Gastroesophageal sphincter (tissue), 4 donors: ENCODE results near the gene FASN. TPM values are rescaled to one million over a fixed set of nuclear protein-coding genes. Genes with fewer than 3 reads are reported as not detected.
A peak's percentile ranks its signal among the peaks of the same experiment; 100 is the strongest.

Experiments used
- ATAC-seq: fragments of 150-250 bp; one replicate; pipeline ENCODE4 v1.9.1; 2016; ENCODE audit warnings: mild to moderate bottlenecking, moderate library complexity
- H3K27ac ChIP-seq, 4 donors: fragments of 200-600 bp; sonication (generic) in 3 of 4; 1 replicate in 3 of 4; 2 replicates in 1 of 4; pipeline ENCODE4 v1.5.1; 2016 to 2019
- H3K27me3 ChIP-seq: fragments of 200-600 bp; sonication (generic); one replicate; pipeline ENCODE4 v1.5.1; 2019
- H3K36me3 ChIP-seq, 2 donors: fragments of 200-600 bp; sonication (generic); one replicate each; pipeline ENCODE4 v1.5.1; 2019; ENCODE audit warnings: control low read depth in 1 of 2
- H3K4me1 ChIP-seq, 3 donors: fragments of 200-600 bp; sonication (generic); 1 replicate in 2 of 3; 2 replicates in 1 of 3; pipeline ENCODE4 v1.5.1; 2016 to 2019; ENCODE audit warnings: control low read depth in 2 of 3
- H3K4me3 ChIP-seq, 2 donors: fragments of 200-600 bp; sonication (generic); one replicate each; pipeline ENCODE4 v1.5.1; 2019; ENCODE audit warnings: mild to moderate bottlenecking in 1 of 2, moderate library complexity in 1 of 2
- H3K9me3 ChIP-seq, 3 donors: fragments of 200-600 bp; sonication (generic); one replicate each; pipeline ENCODE4 v1.5.1; 2017 to 2019; ENCODE audit warnings: control low read depth in 2 of 3
- CTCF ChIP-seq, 4 experiments: fragments of 200-600 bp in 2 of 4; fragments of 450-650 bp in 2 of 4; sonication (generic) in 1 of 4; IDR thresholded peaks; one replicate each; pipeline ENCODE4 v1.5.1; 2017 to 2019; ENCODE audit warnings: antibody characterized with exemption in 4 of 4, mild to moderate bottlenecking in 2 of 4, moderate library complexity in 2 of 4
- EP300 ChIP-seq: sonication (generic); formaldehyde crosslinking; IDR thresholded peaks from one replicate; pipeline ENCODE4 v1.6.1; 2017; ENCODE audit warnings: antibody characterized with exemption, mild to moderate bottlenecking
- POLR2A ChIP-seq, 2 donors: fragments of 450-650 bp; IDR thresholded peaks; one replicate each; pipeline ENCODE4 v1.6.1; 2017; ENCODE audit warnings: antibody characterized with exemption in 2 of 2, mild to moderate bottlenecking in 2 of 2, moderate library complexity in 1 of 2
- POLR2AphosphoS5 ChIP-seq: sonication (generic); formaldehyde crosslinking; IDR thresholded peaks from one replicate; pipeline ENCODE4 v1.6.1; 2017; ENCODE audit warnings: antibody characterized with exemption
- WGBS, 2 donors: methylation state at CpG; one replicate each; pipeline ENCODE4 v1.1.5; 2018; ENCODE audit warnings: low coverage in 1 of 2; 5-methylcytosine and 5-hydroxymethylcytosine counted together
- total RNA-seq, 4 donors: library from RNA; depleted of rRNA; stranded (reverse); fragments of >200 nt; gene quantifications; one replicate each; pipeline ENCODE4 v1.1.0, GENCODE V29; 2016

FASN gene
- total RNA-seq, 4 donors from 2014 or later, result 22.6 to 52.8 (median 48.3) TPM

- Histone ChIP-seq H3K27me3 (peaks cover 8% of the 10 kb centered on the region), H3K9me3 (no peaks in the 10 kb centered on the region), H3K36me3 (peaks cover 0 to 18% of the 10 kb centered on the region in 2 donors), H3K4me1 (peaks cover 0 to 37% (median 14%) of the 10 kb centered on the region in 3 donors), H3K4me3 (peak overlapping the region in 1 of 2 donors; percentile 90), H3K27ac (peak overlapping the region in 3 of 4 donors; percentile 91 to 99 (median 97))
- 73% methylated on average over 3 of the region's 20 CpGs; no CpG with 5 or more reads in 1 of the 2 donors for WGBS, 2 donors
- no peak for ATAC-seq
- no peak for TF ChIP-seq POLR2AphosphoS5
- no peak for TF ChIP-seq POLR2A (IDR thresholded peaks at IDR 0.05)
- no peak for TF ChIP-seq EP300
- TF ChIP-seq CTCF (IDR thresholded peaks at IDR 0.05), result no peak
These were observed 61.9 kb downstream of the FASN start for GRCh38 chr17:82035956-82036633.

GRCh38 chr17:82035488-82035887 is 62.5 kb downstream of the FASN start:
- Histone ChIP-seq H3K27ac (no peak overlapping the region), H3K27me3 (peaks cover 8% of the 10 kb centered on the region), H3K4me3 (no peak overlapping the region), H3K4me1 (peaks cover 0 to 44% (median 18%) of the 10 kb centered on the region in 3 donors), H3K36me3 (peaks cover 0 to 18% of the 10 kb centered on the region in 2 donors), H3K9me3 (no peaks in the 10 kb centered on the region)
- TF ChIP-seq EP300 (no peak), POLR2AphosphoS5 (no peak), CTCF (IDR thresholded peaks at IDR 0.05) (no peak), POLR2A (IDR thresholded peaks at IDR 0.05) (no peak)
- WGBS, 2 donors, result 81 to 96% methylated on average over 3 to 5 of the region's 8 CpGs
- ATAC-seq, result no peak

- WGBS, 2 donors, result 83% methylated on average over 10 of the region's 23 CpGs; no CpG with 5 or more reads in 1 of the 2 donors
- Histone ChIP-seq H3K9me3 (no peaks in the 10 kb centered on the region), H3K27me3 (peaks cover 8% of the 10 kb centered on the region), H3K4me1 (peaks cover 0 to 52% (median 25%) of the 10 kb centered on the region in 3 donors), H3K4me3 (no peak overlapping the region), H3K27ac (no peak overlapping the region), H3K36me3 (peaks cover 0 to 18% of the 10 kb centered on the region in 2 donors)
- no peak for TF ChIP-seq POLR2AphosphoS5
- TF ChIP-seq CTCF (IDR thresholded peaks at IDR 0.05), result no peak
- TF ChIP-seq POLR2A (IDR thresholded peaks at IDR 0.05), result no peak
- no peak for TF ChIP-seq EP300
- ATAC-seq, result no peak
These were observed 63.5 kb downstream of the FASN start for GRCh38 chr17:82034371-82035011.

GRCh38 chr17:82033359-82034085 is 64.5 kb downstream of the FASN start:
- H3K27me3 ChIP-seq, result peaks cover 8% of the 10 kb centered on the region
- TF ChIP-seq POLR2AphosphoS5, result no peak
- TF ChIP-seq POLR2A (IDR thresholded peaks at IDR 0.05), result no peak
- no peak for TF ChIP-seq EP300
- no peak for TF ChIP-seq CTCF (IDR thresholded peaks at IDR 0.05)
- H3K36me3 ChIP-seq, result peaks cover 0 to 27% of the 10 kb centered on the region in 2 donors
- peaks cover 0 to 52% (median 25%) of the 10 kb centered on the region in 3 donors for H3K4me1 ChIP-seq
- no peak overlapping the region for H3K4me3 ChIP-seq
- no peak for ATAC-seq
- no CpG with 5 or more reads among the region's 38 CpGs for WGBS, 2 donors
- no peak overlapping the region for H3K27ac ChIP-seq
- no peaks in the 10 kb centered on the region for H3K9me3 ChIP-seq
